ENCODE data around the gene ACO2. TPM values are rescaled to one million over a fixed set of nuclear protein-coding genes. Genes with fewer than 3 reads are reported as not detected.

The ACO2 gene
- total RNA-seq, 1 donor from 2014 or later = 64.4 TPM

GRCh38 chr22:41448189-41448808 is 20.6 kb upstream of the ACO2 start:
- peak; percentile 99 for DNase-seq

GRCh38 chr22:41458161-41458728 is 10.7 kb upstream of the ACO2 start:
- DNase-seq = no peak

GRCh38 chr22:41459431-41459830 is 9.5 kb upstream of the ACO2 start:
- DNase-seq = no peak

- DNase-seq = peak; percentile 47
Measured at GRCh38 chr22:41460071-41460470, 8.8 kb upstream of the ACO2 start.

- no peak for DNase-seq
Measured at GRCh38 chr22:41461901-41462300, 7.0 kb upstream of the ACO2 start.

GRCh38 chr22:41469218-41469851 is 418 bp downstream of the ACO2 start:
- no peak for DNase-seq

- DNase-seq = no peak
Measured at GRCh38 chr22:41470886-41471285, 2.0 kb downstream of the ACO2 start.

GRCh38 chr22:41471568-41471967 is 2.7 kb downstream of the ACO2 start:
- no peak for DNase-seq

GRCh38 chr22:41474872-41475451 is 6.0 kb downstream of the ACO2 start:
- DNase-seq = no peak

GRCh38 chr22:41478473-41478872 is 9.6 kb downstream of the ACO2 start:
- no peak for DNase-seq

GRCh38 chr22:41478891-41479521 is 10.1 kb downstream of the ACO2 start:
- DNase-seq = no peak

- peak; percentile 78 for DNase-seq
Measured at GRCh38 chr22:41479671-41480396, 10.9 kb downstream of the ACO2 start.

- no peak for DNase-seq
Measured at GRCh38 chr22:41480397-41480735, 11.4 kb downstream of the ACO2 start.

- DNase-seq = no peak
Measured at GRCh38 chr22:41481131-41481830, 12.4 kb downstream of the ACO2 start.

- DNase-seq = no peak
Measured at GRCh38 chr22:41481925-41482318, 13.0 kb downstream of the ACO2 start.

- no peak for DNase-seq
Measured at GRCh38 chr22:41482319-41482935, 13.5 kb downstream of the ACO2 start.

- DNase-seq = no peak
Measured at GRCh38 chr22:41485033-41485432, 16.1 kb downstream of the ACO2 start.

- DNase-seq = no peak
Measured at GRCh38 chr22:41487037-41487935, 18.4 kb downstream of the ACO2 start.

- DNase-seq = no peak
Measured at GRCh38 chr22:41488076-41488475, 19.2 kb downstream of the ACO2 start.

All from occipital lobe (tissue), 2 donors.